Caco-2 (cell line): ENCODE data around the gene USHBP1. TPM values are rescaled to one million over a fixed set of nuclear protein-coding genes. Genes with fewer than 3 reads are reported as not detected.

Experiments
- BruUV-seq: library from RNA; stranded (reverse); fragments of 400-500 nt; replicated peaks from 2 replicates; lab custom pipeline; 2021; lab: Mats Ljungman, UMichigan
- CTCF ChIA-PET: fragments of 300-600 bp; sonication (Branson Sonifier 250); formaldehyde crosslinking; loops from one replicate; lab custom pipeline; 2022; ENCODE audit warnings: antibody characterized with exemption; lab: Charles Lee
- POLR2A ChIA-PET: fragments of 300-600 bp; sonication (Branson Sonifier 250); formaldehyde crosslinking; loops from one replicate; lab custom pipeline; 2022; ENCODE audit warnings: antibody characterized with exemption; lab: Charles Lee
- DNase-seq, 2 experiments: peaks; one replicate each; pipeline versions ENCODE4 v3.0.0 to v3.0.0-alpha.2; 2020 to 2022
- H3K27me3 ChIP-seq: replicated peaks from 2 replicates; pipeline ENCODE4 v1.6.0; 2011; ENCODE audit warnings: low read length; ENCODE audit not compliant: control insufficient read depth, insufficient read depth
- H3K36me3 ChIP-seq: 2 replicates; pipeline ENCODE4 v1.5.1; 2011; ENCODE audit warnings: low read length; ENCODE audit not compliant: control insufficient read depth, insufficient read depth
- H3K4me1 ChIP-seq: fragments of 250-450 bp; sonication (Bioruptor Pico); 2 replicates; pipeline ENCODE4 v1.5.1; 2020; ENCODE audit warnings: mild to moderate bottlenecking
- H3K4me3 ChIP-seq: 2 replicates; pipeline ENCODE4 v1.5.1; 2011; ENCODE audit warnings: low read depth, mild to moderate bottlenecking, control low read depth, low read length
- H3K9me3 ChIP-seq: fragments of 250-450 bp; sonication (Bioruptor Pico); 2 replicates; pipeline ENCODE4 v1.5.1; 2020; ENCODE audit warnings: mild to moderate bottlenecking, moderate library complexity
- H3K27ac Mint-ChIP-seq: one replicate; pipeline ENCODE4 v1.8.0; 2022; ENCODE audit warnings: mixed read lengths; ENCODE audit not compliant: unreplicated experiment
- H3K27me3 Mint-ChIP-seq: one replicate; pipeline ENCODE4 v1.8.0; 2022; ENCODE audit warnings: mixed read lengths; ENCODE audit not compliant: insufficient read depth, unreplicated experiment
- H3K36me3 Mint-ChIP-seq: one replicate; pipeline ENCODE4 v1.8.0; 2022; ENCODE audit warnings: mild to moderate bottlenecking, mixed read lengths; ENCODE audit not compliant: insufficient read depth, unreplicated experiment
- H3K4me1 Mint-ChIP-seq: one replicate; pipeline ENCODE4 v1.8.0; 2022; ENCODE audit warnings: low read depth, mixed read lengths; ENCODE audit not compliant: unreplicated experiment
- H3K4me3 Mint-ChIP-seq: one replicate; pipeline ENCODE4 v1.8.0; 2022; ENCODE audit warnings: mild to moderate bottlenecking, moderate library complexity, mixed read lengths; ENCODE audit not compliant: unreplicated experiment
- H3K9me3 Mint-ChIP-seq: one replicate; pipeline ENCODE4 v1.8.0; 2022; ENCODE audit warnings: mixed read lengths; ENCODE audit not compliant: unreplicated experiment
- intact Hi-C: fragments of 100-400 bp; cut with micrococcal nuclease; formaldehyde crosslinking; loops from one replicate; pipeline ENCODE4 v1.10.0; 2022; ENCODE audit not compliant: unreplicated experiment
- total RNA-seq: library from RNA; stranded (reverse); gene quantifications from 2 replicates; pipeline ENCODE4 v1.2.3, GENCODE V29; 2022
- TF ChIP-seq, protein P1 (sequence below), 2 experiments: fragments of 200-600 bp in 1 of 2; IDR thresholded peaks; 1 replicate in 1 of 2; 2 replicates in 1 of 2; pipeline versions ENCODE4 v1.5.1 to v1.8.0; 2011 to 2022; ENCODE audit warnings: antibody characterized with exemption in 1 of 2, control low read depth in 1 of 2, inconsistent platforms in 1 of 2, low read depth in 1 of 2, low read length in 1 of 2, mild to moderate bottlenecking in 1 of 2, moderate library complexity in 1 of 2; ENCODE audit not compliant: insufficient read depth in 1 of 2, severe bottlenecking in 1 of 2, unreplicated experiment in 1 of 2

The USHBP1 gene
- total RNA-seq, 1 experiment from 2014 or later: not detected

DNA sequence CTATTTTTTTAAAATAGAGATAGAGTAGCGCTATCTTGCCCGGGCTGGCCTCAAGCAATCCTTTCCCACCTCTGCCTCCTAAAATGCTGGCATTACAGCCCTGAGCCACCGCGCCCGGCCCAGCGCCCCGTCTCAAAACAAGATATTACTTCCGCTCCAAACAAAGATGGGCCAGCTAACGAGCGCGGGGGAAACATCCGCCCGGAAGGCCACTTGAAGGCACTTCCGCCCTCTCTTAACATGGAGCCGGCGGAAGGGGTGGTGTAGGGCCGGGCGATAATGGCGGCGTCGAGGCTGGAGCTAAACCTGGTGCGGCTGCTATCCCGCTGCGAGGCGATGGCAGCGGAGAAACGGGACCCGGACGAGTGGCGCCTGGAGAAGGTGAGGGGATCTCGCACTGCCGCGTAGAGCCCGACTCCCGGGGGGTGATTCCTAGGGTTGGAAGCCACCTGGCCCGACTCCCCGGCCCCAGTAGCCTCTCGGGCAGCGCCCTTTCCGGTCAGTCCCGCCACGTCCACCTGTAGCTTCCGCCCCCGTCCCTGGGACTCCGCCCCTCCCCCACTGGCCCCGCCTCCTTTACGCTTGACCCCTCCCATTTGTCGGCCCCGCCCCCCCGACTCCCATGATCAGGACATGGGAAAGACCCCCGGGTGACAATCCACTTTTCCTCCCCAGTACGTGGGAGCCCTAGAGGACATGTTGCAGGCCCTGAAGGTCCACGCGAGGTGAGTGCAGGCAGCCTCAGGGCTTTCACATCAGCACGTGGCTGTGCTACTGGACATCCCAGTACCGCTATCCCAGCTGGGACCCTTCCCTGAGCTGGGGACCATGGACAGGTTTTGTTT is 49.2 kb downstream of the USHBP1 start, which contains the start of gene USE1:
TSS of gene USE1 (plus strand) at position 231 of the 845 bp plus-strand sequence. CDS start at position 280, 49 bp downstream.
- DNase-seq: peak; percentile 87 to 89
- Mint-ChIP-seq H3K4me1 (no peaks in the 10 kb centered on the region), H3K27ac (peak within 1 kb of the TSS; percentile 98), H3K9me3 (no peaks in the 10 kb centered on the region), H3K36me3 (peaks cover 43% of the 10 kb centered on the region), H3K27me3 (no peaks in the 10 kb centered on the region), H3K4me3 (peak within 1 kb of the TSS; percentile 95)
- intact Hi-C loops: loop anchor here (1.0 kb wide), 1 partner anchor 52 kb away; the partner anchor contains the start of gene BABAM1
- ChIA-PET CTCF (interaction anchor here (0.5 to 1.6 kb wide), 8 partner anchors 11 to 215 kb away, joined by 3 to 10 read pairs (median 4); partner anchors contain the start of genes ANKLE1 and OCEL1), POLR2A (interaction anchor here (0.5 to 1.8 kb wide), 14 partner anchors 9 to 862 kb away, joined by 3 to 35 read pairs (median 4); partner anchors contain the start of genes ANKLE1, BABAM1, DDA1 and HAUS8)
- H3K4me3 ChIP-seq: peak within 1 kb of the TSS; percentile 86
- peaks cover 3% of the 10 kb centered on the region; the same call in 1 of the 2 replicates for H3K36me3 ChIP-seq
- no peaks in the 10 kb centered on the region for H3K27me3 ChIP-seq
- H3K9me3 ChIP-seq: no peaks in the 10 kb centered on the region
- BruUV-seq: TSS peak; percentile 83
- peaks cover 11% of the 10 kb centered on the region; the same call in 1 of the 2 replicates for H3K4me1 ChIP-seq
- TF ChIP-seq, protein P1, sequence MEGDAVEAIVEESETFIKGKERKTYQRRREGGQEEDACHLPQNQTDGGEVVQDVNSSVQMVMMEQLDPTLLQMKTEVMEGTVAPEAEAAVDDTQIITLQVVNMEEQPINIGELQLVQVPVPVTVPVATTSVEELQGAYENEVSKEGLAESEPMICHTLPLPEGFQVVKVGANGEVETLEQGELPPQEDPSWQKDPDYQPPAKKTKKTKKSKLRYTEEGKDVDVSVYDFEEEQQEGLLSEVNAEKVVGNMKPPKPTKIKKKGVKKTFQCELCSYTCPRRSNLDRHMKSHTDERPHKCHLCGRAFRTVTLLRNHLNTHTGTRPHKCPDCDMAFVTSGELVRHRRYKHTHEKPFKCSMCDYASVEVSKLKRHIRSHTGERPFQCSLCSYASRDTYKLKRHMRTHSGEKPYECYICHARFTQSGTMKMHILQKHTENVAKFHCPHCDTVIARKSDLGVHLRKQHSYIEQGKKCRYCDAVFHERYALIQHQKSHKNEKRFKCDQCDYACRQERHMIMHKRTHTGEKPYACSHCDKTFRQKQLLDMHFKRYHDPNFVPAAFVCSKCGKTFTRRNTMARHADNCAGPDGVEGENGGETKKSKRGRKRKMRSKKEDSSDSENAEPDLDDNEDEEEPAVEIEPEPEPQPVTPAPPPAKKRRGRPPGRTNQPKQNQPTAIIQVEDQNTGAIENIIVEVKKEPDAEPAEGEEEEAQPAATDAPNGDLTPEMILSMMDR (IDR thresholded peaks at IDR 0.05; ENCODE audit: insufficient read depth in 1 of 2, low read depth in 1 of 2, low read length in 1 of 2, severe bottlenecking in 1 of 2, unreplicated experiment in 1 of 2): no peak

DNA sequence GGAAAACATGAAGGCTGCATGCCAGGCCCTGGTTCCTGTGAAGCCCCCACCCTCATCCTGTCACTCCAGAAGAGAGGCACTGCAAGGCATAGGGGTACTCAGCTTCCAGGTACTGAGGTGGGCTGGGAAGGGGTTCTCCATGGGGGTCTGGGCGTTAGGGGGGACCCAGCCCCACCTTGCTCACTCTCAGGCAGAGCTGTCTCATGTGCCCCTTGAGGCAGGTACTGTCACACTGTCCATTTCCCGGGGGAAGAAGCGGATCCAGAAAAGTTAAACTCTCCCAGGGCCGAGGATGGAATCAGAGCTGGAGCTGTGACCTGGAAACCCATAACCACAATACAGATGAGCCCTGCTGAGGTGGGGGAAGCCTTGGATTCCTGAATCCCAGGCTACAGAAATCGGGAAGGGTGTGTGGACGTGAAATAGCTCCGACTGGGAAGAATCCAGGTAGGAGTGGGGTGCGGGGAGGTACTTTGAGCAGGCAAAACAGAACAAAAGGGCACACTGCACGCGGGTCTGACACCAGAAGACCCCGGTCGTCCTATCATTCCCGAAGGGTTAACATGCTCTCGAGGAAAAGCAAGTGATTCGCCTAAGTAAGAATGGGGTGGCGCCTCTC is 49.9 kb downstream of the USHBP1 start:
- Histone ChIP-seq H3K4me3 (peak overlapping the region; percentile 86), H3K4me1 (peaks cover 9% of the 10 kb centered on the region; the same call in 1 of the 2 replicates), H3K36me3 (peaks cover 3% of the 10 kb centered on the region; the same call in 1 of the 2 replicates), H3K27me3 (no peaks in the 10 kb centered on the region), H3K9me3 (no peaks in the 10 kb centered on the region)
- TF ChIP-seq, protein P1 (IDR thresholded peaks at IDR 0.05; ENCODE audit: insufficient read depth in 1 of 2, low read depth in 1 of 2, low read length in 1 of 2, severe bottlenecking in 1 of 2, unreplicated experiment in 1 of 2): no peak
- Mint-ChIP-seq H3K27me3 (no peaks in the 10 kb centered on the region), H3K27ac (peak overlapping the region; percentile 98), H3K4me3 (peak overlapping the region; percentile 95), H3K36me3 (peaks cover 38% of the 10 kb centered on the region), H3K9me3 (no peaks in the 10 kb centered on the region), H3K4me1 (no peaks in the 10 kb centered on the region)
- ChIA-PET CTCF (interaction anchor here (0.6 to 1.6 kb wide), 7 partner anchors 12 to 216 kb away, joined by 3 to 10 read pairs (median 4); partner anchors contain the start of genes ANKLE1, MRPL34 and OCEL1), POLR2A (interaction anchor here (1.0 to 1.8 kb wide), 9 partner anchors 8 to 138 kb away, joined by 3 to 35 read pairs (median 5); partner anchors contain the start of genes BABAM1, DDA1, HAUS8 and MRPL34)
- no TSS peak for BruUV-seq
- intact Hi-C loops: loop anchor here (1.0 kb wide), 1 partner anchor 53 kb away; the partner anchor contains the start of gene BABAM1
- DNase-seq: no peak

DNA sequence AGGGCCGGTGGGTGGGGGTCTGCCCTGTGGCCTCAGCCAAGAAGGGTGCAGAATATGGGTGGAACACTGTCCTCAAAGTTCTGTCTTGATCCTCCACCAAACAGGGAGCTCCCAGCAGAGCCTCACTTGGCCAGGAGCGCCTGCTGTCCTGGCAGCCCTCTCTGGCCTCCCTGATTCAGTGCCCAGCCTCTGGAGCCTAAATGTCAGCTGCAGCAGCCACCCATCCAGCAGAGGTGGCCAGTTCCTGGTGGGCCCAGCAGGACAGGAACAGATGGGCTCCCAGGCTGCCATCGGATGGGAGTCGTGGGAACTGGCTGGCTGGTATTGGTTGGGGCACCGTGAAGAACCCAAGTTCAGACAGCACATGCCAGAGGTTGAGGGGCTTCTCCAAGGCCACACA is 51.2 kb downstream of the USHBP1 start:
- TF ChIP-seq, protein P1 (IDR thresholded peaks at IDR 0.05; ENCODE audit: insufficient read depth in 1 of 2, low read depth in 1 of 2, low read length in 1 of 2, severe bottlenecking in 1 of 2, unreplicated experiment in 1 of 2): no peak
- no peak overlapping the region for H3K4me3 ChIP-seq
- no peaks in the 10 kb centered on the region for H3K27me3 ChIP-seq
- H3K27me3 Mint-ChIP-seq: no peaks in the 10 kb centered on the region
- H3K9me3 Mint-ChIP-seq: no peaks in the 10 kb centered on the region
- H3K4me1 ChIP-seq: peaks cover 9% of the 10 kb centered on the region; the same call in 1 of the 2 replicates
- peaks cover 1% of the 10 kb centered on the region; the same call in 1 of the 2 replicates for H3K36me3 ChIP-seq
- POLR2A ChIA-PET: no interaction called here
- BruUV-seq: no TSS peak
- CTCF ChIA-PET: no interaction called here
- H3K27ac Mint-ChIP-seq: no peak overlapping the region
- no peak for DNase-seq
- H3K4me1 Mint-ChIP-seq: no peaks in the 10 kb centered on the region
- intact Hi-C loops: no loop called here
- no peaks in the 10 kb centered on the region for H3K9me3 ChIP-seq
- H3K36me3 Mint-ChIP-seq: peaks cover 38% of the 10 kb centered on the region
- H3K4me3 Mint-ChIP-seq: no peak overlapping the region
